Neural progenitor cell (in vitro differentiated cells): Measurements from ENCODE around the gene UBAP2L. TPM values are rescaled to one million over a fixed set of nuclear protein-coding genes. Genes with fewer than 3 reads are reported as not detected.

Experiments
- DNase-seq: peaks from one replicate; pipeline ENCODE4 v3.0.0-alpha.2; 2016; ENCODE audit warnings: low spot score
- H2AFZ ChIP-seq: fragments of 200-600 bp; sonication (generic); replicated peaks from 2 replicates; pipeline ENCODE4 v1.6.1; 2016; ENCODE audit warnings: antibody characterized with exemption
- H3F3A ChIP-seq: fragments of 200-600 bp; sonication (generic); 2 replicates; pipeline ENCODE4 v1.6.1; 2016; ENCODE audit warnings: antibody characterized with exemption, low read depth
- H3K27ac ChIP-seq: fragments of 200-600 bp; sonication (generic); 2 replicates; pipeline ENCODE4 v1.5.1; 2016; ENCODE audit warnings: mild to moderate bottlenecking
- H3K27me3 ChIP-seq: fragments of 200-600 bp; sonication (generic); 2 replicates; pipeline ENCODE4 v1.6.1; 2016; ENCODE audit warnings: mild to moderate bottlenecking, moderate library complexity
- H3K36me3 ChIP-seq: fragments of 200-600 bp; sonication (generic); 2 replicates; pipeline ENCODE4 v1.5.1; 2016
- H3K4me1 ChIP-seq: fragments of 200-600 bp; sonication (generic); 2 replicates; pipeline ENCODE4 v1.6.1; 2016; ENCODE audit warnings: mixed run types
- H3K4me2 ChIP-seq: fragments of 200-600 bp; sonication (generic); 2 replicates; pipeline ENCODE4 v1.6.1; 2016
- H3K4me3 ChIP-seq: fragments of 200-600 bp; sonication (generic); 2 replicates; pipeline ENCODE4 v1.5.1; 2016
- H3K79me2 ChIP-seq: fragments of 200-600 bp; sonication (generic); 2 replicates; pipeline ENCODE4 v1.6.1; 2016; ENCODE audit warnings: low read depth
- H3K9ac ChIP-seq: fragments of 200-600 bp; sonication (generic); 2 replicates; pipeline ENCODE4 v1.6.1; 2016
- H3K9me3 ChIP-seq: fragments of 200-600 bp; sonication (generic); 2 replicates; pipeline ENCODE4 v1.5.1; 2016; ENCODE audit warnings: low read depth
- H4K20me1 ChIP-seq: fragments of 200-600 bp; sonication (generic); 2 replicates; pipeline ENCODE4 v1.6.1; 2016; ENCODE audit warnings: low read depth
- H3K27ac Mint-ChIP-seq: 3 replicates; pipeline ENCODE4 v1.8.0; 2021; ENCODE audit warnings: mixed read lengths
- H3K27me3 Mint-ChIP-seq: 2 replicates; pipeline ENCODE4 v1.8.0; 2022; ENCODE audit warnings: low read depth, mild to moderate bottlenecking, inconsistent platforms, moderate library complexity, mixed read lengths; ENCODE audit not compliant: insufficient read depth
- H3K36me3 Mint-ChIP-seq: 3 replicates; pipeline ENCODE4 v1.8.0; 2021; ENCODE audit warnings: mixed read lengths
- H3K4me1 Mint-ChIP-seq: 3 replicates; pipeline ENCODE4 v1.8.0; 2021; ENCODE audit warnings: mixed read lengths
- H3K4me3 Mint-ChIP-seq: 3 replicates; pipeline ENCODE4 v1.8.0; 2021; ENCODE audit warnings: mild to moderate bottlenecking, moderate library complexity, mixed read lengths
- H3K9me3 Mint-ChIP-seq: 3 replicates; pipeline ENCODE4 v1.8.0; 2020; ENCODE audit warnings: mixed read lengths
- EZH2 ChIP-seq: fragments of 200-600 bp; sonication (generic); IDR thresholded peaks from 2 replicates; pipeline ENCODE4 v1.6.1; 2017; ENCODE audit warnings: antibody characterized with exemption, mild to moderate bottlenecking, moderate library complexity
- EZH2phosphoT487 ChIP-seq: fragments of 200-600 bp; sonication (generic); IDR thresholded peaks from 2 replicates; pipeline ENCODE4 v1.6.1; 2017; ENCODE audit warnings: antibody characterized with exemption
- total RNA-seq: library from RNA; depleted of rRNA; stranded (reverse); fragments of >200 nt; gene quantifications from 2 replicates; pipeline ENCODE4 v1.2.3, GENCODE V29; 2015; ENCODE audit warnings: low replicate concordance
- TF ChIP-seq, protein P1 (sequence below): fragments of 200-600 bp; sonication (generic); IDR thresholded peaks from 2 replicates; pipeline ENCODE4 v1.5.1; 2017; ENCODE audit warnings: antibody characterized with exemption, mild to moderate bottlenecking

The UBAP2L gene
- total RNA-seq, 1 donor from 2014 or later = 148 TPM

DNA sequence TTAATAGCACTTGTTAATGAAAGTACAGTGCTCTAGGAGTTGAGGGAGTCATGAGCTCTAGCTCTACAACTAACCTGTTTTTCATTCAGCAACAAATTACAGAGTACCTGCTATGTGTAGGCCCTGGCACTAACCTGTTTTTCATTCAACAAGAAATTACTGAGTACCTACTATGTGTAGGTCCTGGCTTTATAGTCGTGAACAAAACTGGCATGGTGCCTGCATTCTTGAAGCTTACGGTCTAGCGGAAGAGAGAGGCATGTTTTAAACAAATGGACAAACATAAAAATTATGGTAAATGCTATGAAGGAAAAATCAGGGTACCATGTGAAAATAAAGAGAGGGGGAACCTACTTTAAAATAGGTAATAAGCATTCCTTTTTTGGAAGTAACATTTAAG lies 2.2 kb upstream of the UBAP2L start:
- Mint-ChIP-seq H3K36me3 (peaks cover 37% of the 10 kb centered on the region), H3K27ac (peak overlapping the region; percentile 67), H3K4me3 (peak overlapping the region; percentile 95), H3K27me3 (peaks cover 4% of the 10 kb centered on the region), H3K9me3 (no peaks in the 10 kb centered on the region), H3K4me1 (peaks cover 35% of the 10 kb centered on the region)
- peak overlapping the region; percentile 96 for H3K4me2 ChIP-seq
- H3F3A ChIP-seq = peaks cover 6% of the 10 kb centered on the region
- no peak overlapping the region for H2AFZ ChIP-seq
- no peaks in the 10 kb centered on the region for H3K27me3 ChIP-seq
- H3K4me3 ChIP-seq = peak overlapping the region; percentile 84
- peaks cover 30% of the 10 kb centered on the region for H3K4me1 ChIP-seq
- peaks cover 21% of the 10 kb centered on the region for H3K36me3 ChIP-seq
- H4K20me1 ChIP-seq = peaks cover 18% of the 10 kb centered on the region
- TF ChIP-seq, protein P1, sequence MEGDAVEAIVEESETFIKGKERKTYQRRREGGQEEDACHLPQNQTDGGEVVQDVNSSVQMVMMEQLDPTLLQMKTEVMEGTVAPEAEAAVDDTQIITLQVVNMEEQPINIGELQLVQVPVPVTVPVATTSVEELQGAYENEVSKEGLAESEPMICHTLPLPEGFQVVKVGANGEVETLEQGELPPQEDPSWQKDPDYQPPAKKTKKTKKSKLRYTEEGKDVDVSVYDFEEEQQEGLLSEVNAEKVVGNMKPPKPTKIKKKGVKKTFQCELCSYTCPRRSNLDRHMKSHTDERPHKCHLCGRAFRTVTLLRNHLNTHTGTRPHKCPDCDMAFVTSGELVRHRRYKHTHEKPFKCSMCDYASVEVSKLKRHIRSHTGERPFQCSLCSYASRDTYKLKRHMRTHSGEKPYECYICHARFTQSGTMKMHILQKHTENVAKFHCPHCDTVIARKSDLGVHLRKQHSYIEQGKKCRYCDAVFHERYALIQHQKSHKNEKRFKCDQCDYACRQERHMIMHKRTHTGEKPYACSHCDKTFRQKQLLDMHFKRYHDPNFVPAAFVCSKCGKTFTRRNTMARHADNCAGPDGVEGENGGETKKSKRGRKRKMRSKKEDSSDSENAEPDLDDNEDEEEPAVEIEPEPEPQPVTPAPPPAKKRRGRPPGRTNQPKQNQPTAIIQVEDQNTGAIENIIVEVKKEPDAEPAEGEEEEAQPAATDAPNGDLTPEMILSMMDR = no peak
- TF ChIP-seq EZH2 (no peak), EZH2phosphoT487 (no peak)
- peaks cover 89% of the 10 kb centered on the region for H3K79me2 ChIP-seq
- H3K9ac ChIP-seq = no peak overlapping the region
- DNase-seq = no peak
- no peaks in the 10 kb centered on the region for H3K9me3 ChIP-seq
- no peak overlapping the region for H3K27ac ChIP-seq

DNA sequence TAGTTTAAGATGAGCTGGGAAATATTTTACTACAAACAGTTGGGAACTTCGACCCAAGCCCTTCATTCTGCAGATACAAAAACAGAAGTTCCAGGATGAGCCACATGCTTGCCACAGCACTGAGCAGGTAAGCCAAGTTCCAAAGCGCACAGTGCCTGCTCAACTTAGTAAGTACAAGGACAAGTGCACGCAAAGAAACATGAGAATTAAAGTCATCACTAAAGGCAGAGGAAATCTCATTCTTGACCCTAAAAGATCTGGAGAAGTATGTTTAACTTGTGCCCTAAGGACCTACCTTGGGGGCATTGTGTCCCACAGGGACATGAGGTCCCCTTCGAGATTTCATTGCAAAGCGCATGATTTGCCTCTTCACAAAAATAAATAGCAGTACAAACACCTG lies 1.2 kb upstream of the UBAP2L start:
- Histone ChIP-seq H3K36me3 (peaks cover 21% of the 10 kb centered on the region), H3K4me1 (peaks cover 30% of the 10 kb centered on the region), H3K27me3 (no peaks in the 10 kb centered on the region), H2AFZ (no peak overlapping the region), H3K27ac (peak overlapping the region; percentile 98), H3F3A (peaks cover 6% of the 10 kb centered on the region), H3K9ac (peak overlapping the region; percentile 88), H3K4me3 (peak overlapping the region; percentile 84), H4K20me1 (peaks cover 28% of the 10 kb centered on the region), H3K4me2 (peak overlapping the region; percentile 96), H3K9me3 (no peaks in the 10 kb centered on the region), H3K79me2 (peaks cover 95% of the 10 kb centered on the region)
- H3K36me3 Mint-ChIP-seq = peaks cover 32% of the 10 kb centered on the region
- H3K9me3 Mint-ChIP-seq = no peaks in the 10 kb centered on the region
- H3K27ac Mint-ChIP-seq = peak overlapping the region; percentile 99
- peaks cover 4% of the 10 kb centered on the region for H3K27me3 Mint-ChIP-seq
- H3K4me3 Mint-ChIP-seq = peak overlapping the region; percentile 95
- TF ChIP-seq EZH2 (no peak), EZH2phosphoT487 (no peak)
- TF ChIP-seq, protein P1 = no peak
- peaks cover 35% of the 10 kb centered on the region for H3K4me1 Mint-ChIP-seq
- DNase-seq = no peak

DNA sequence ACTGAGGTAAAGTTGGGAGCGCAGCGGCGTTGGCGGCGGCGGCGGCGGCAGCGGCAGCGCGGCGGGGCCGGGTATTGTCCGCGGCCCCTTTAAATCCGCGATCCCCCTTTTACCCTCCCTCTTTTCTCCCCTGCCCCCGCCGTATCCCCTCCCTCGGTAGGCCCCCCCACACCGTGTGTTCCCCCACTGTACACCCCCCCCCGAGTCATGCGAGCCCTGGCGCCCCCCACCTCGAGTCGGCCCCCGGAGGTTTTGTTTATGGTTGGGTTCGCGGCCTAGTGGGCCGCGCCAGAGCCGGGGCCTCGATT lies 169 bp downstream of the UBAP2L start:
- peak overlapping the region; percentile 99 for H3K27ac Mint-ChIP-seq
- Histone ChIP-seq H3K4me2 (peak overlapping the region; percentile 88), H2AFZ (no peak overlapping the region)

More for the DNA sequence above, 169 bp downstream of the UBAP2L start:
- H3K36me3 Mint-ChIP-seq = peaks cover 33% of the 10 kb centered on the region
- Histone ChIP-seq H3K9ac (peak overlapping the region; percentile 98), H3K4me1 (peaks cover 30% of the 10 kb centered on the region), H3K79me2 (peaks cover 96% of the 10 kb centered on the region), H3F3A (peaks cover 6% of the 10 kb centered on the region), H3K36me3 (peaks cover 21% of the 10 kb centered on the region), H3K27me3 (no peaks in the 10 kb centered on the region), H3K27ac (peak overlapping the region; percentile 84), H3K9me3 (no peaks in the 10 kb centered on the region), H3K4me3 (peak overlapping the region; percentile 84), H4K20me1 (peaks cover 42% of the 10 kb centered on the region)
- peak overlapping the region; percentile 95 for H3K4me3 Mint-ChIP-seq
- peaks cover 4% of the 10 kb centered on the region for H3K27me3 Mint-ChIP-seq
- peaks cover 35% of the 10 kb centered on the region for H3K4me1 Mint-ChIP-seq
- no peak for DNase-seq
- TF ChIP-seq, protein P1 = no peak
- TF ChIP-seq EZH2phosphoT487 = no peak
- TF ChIP-seq EZH2 = no peak
- H3K9me3 Mint-ChIP-seq = no peaks in the 10 kb centered on the region
